Gastrocnemius medialis (tissue), 4 donors: ENCODE data around the gene CEBPG.

Source experiments
- CTCF ChIP-seq, 5 experiments: fragments of 450-650 bp in 3 of 5; fragments of 200-600 bp in 2 of 5; sonication (generic) in 2 of 5; IDR thresholded peaks in 4 of 5; conservative IDR thresholded peaks in 1 of 5; 1 replicate in 4 of 5; 2 replicates in 1 of 5; pipeline ENCODE4 v1.5.1; 2016 to 2019; ENCODE audit warnings: antibody characterized with exemption in 5 of 5, mild to moderate bottlenecking in 3 of 5, moderate library complexity in 3 of 5
- POLR2A ChIP-seq, 2 donors: fragments of 450-650 bp; IDR thresholded peaks; one replicate each; pipeline ENCODE4 v1.6.1; 2017; ENCODE audit warnings: antibody characterized with exemption in 2 of 2, mild to moderate bottlenecking in 2 of 2, moderate library complexity in 2 of 2

- TF ChIP-seq CTCF (IDR thresholded peaks at IDR 0.05 in 4 of 5, conservative IDR thresholded peaks at IDR 0.05 in 1 of 5) (no peak), POLR2A (IDR thresholded peaks at IDR 0.05) (no peak)
These were observed 5.8 kb downstream of the CEBPG start for GRCh38 chr19:33379151-33379829.
